ENCODE data around the gene TBX1. TPM values are rescaled to one million over a fixed set of nuclear protein-coding genes. Genes with fewer than 3 reads are reported as not detected.

The TBX1 gene
- total RNA-seq, 3 donors from 2014 or later (not counting 1 experiment from before 2014, with no cell fraction given): 2.0 to 4.6 (median 3.2) TPM

DNA sequence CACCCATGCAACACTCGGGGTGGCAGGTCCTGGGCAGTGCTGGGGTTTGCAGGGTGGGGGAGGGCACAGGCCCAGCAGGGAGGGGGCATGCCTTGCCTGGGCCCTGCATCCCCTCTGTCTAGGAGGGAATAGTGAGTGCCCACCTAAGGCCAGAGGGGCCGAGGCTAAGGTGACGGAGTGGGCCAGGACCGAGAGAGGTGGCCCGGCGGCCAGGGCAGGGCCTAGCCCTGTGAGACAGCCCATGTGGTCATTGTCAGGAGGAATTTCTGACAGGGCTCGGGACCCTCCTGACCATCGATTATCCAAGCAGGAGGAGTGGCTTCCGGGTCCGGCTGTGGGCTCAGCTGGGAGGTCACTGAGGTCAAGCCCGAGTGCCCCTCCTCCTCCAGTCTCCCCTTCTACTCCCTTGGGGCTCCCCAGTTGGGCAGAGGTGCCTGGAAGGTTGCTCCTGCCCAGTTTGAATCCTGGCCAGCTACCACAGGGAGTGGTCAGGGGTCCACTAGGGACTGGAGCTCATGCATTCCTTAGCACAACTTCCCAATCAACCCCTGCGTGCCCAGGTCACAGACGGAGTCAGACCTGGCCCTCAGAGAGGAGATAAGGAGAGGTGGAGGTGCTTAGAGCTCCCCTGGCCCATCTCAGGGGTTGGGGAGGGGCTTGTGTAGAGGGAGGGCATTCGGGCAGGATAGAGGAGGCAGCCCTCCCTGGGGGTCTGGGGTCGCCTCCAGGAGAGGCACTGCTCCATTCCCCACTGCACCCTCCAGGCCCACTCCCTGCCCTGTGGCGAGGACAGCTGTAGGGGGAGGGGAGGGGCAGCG, 22.5 kb upstream of the TBX1 start:
- peaks cover 0 to 3% of the 10 kb centered on the region in 2 donors for H3K27me3 Mint-ChIP-seq (ENCODE audit: low read depth in 2 of 2)
- 91% methylated on average over 13 of the region's 17 CpGs for WGBS (ENCODE audit: insufficient coverage)
- intact Hi-C loops (cut with micrococcal nuclease): no loop called here
- Histone ChIP-seq H3K36me3 (ENCODE audit: control insufficient read depth, insufficient read depth, low read length) (no peaks in the 10 kb centered on the region), H3K4me1 (ENCODE audit: control insufficient read depth, insufficient read depth, low read length) (no peaks in the 10 kb centered on the region), H3K27me3 (ENCODE audit: control insufficient read depth, insufficient read depth, low read length) (no peaks in the 10 kb centered on the region), H3K4me3 (ENCODE audit: low read length) (no peak overlapping the region), H3K9me3 (ENCODE audit: control insufficient read depth, insufficient read depth, low read length) (no peaks in the 10 kb centered on the region), H3K27ac (ENCODE audit: low read length) (no peak overlapping the region)
- no peaks in the 10 kb centered on the region for H3K36me3 Mint-ChIP-seq
- ATAC-seq (no peak), DNase-seq (no peak)
- no peaks in the 10 kb centered on the region for H3K4me1 Mint-ChIP-seq
- no peak overlapping the region for H3K27ac Mint-ChIP-seq
- H3K9me3 Mint-ChIP-seq: no peaks in the 10 kb centered on the region
- H3K4me3 Mint-ChIP-seq: no peak overlapping the region
- TF ChIP-seq, protein P1, sequence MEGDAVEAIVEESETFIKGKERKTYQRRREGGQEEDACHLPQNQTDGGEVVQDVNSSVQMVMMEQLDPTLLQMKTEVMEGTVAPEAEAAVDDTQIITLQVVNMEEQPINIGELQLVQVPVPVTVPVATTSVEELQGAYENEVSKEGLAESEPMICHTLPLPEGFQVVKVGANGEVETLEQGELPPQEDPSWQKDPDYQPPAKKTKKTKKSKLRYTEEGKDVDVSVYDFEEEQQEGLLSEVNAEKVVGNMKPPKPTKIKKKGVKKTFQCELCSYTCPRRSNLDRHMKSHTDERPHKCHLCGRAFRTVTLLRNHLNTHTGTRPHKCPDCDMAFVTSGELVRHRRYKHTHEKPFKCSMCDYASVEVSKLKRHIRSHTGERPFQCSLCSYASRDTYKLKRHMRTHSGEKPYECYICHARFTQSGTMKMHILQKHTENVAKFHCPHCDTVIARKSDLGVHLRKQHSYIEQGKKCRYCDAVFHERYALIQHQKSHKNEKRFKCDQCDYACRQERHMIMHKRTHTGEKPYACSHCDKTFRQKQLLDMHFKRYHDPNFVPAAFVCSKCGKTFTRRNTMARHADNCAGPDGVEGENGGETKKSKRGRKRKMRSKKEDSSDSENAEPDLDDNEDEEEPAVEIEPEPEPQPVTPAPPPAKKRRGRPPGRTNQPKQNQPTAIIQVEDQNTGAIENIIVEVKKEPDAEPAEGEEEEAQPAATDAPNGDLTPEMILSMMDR (IDR thresholded peaks at IDR 0.05): no peak

DNA sequence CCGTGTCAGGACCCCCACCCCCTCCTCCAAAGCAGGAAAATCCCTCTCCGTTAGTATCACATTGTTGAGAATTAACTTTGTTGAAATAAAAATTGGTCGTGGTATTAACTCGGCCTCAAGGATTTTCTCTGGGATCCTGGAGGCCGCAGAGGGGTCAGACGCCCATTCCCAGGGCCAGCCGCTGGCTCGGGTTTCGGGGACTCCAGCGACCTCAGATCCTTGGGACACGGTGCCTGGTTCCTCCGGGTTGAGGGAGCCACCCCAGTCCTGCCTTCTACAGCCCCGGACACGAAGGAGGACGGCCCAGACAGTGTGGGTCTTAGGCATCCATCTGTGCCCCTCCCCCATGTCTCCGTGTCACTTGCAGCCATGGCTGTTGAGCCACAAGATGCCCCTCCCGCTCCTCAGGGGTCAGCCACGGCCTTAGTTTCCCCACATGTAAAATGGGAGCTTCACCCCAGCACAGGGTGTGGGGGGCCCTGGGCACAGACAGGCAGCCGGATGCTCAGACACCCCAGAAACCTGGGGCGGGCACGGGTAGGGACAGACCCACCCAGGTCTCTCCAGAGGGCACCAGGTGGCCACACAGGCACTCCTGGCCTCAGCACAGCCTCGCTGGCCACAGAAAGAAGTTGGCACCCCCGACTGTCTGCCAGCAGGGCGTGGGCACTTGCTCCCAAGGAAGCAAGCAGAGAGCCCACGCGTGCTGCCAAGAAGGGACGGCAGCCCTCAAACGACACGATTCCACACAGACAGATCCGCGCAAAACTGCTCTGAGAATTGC, 21.7 kb upstream of the TBX1 start:
- no peaks in the 10 kb centered on the region for H3K27me3 ChIP-seq (ENCODE audit: control insufficient read depth, insufficient read depth, low read length)
- H3K9me3 ChIP-seq (ENCODE audit: control insufficient read depth, insufficient read depth, low read length): no peaks in the 10 kb centered on the region
- H3K36me3 ChIP-seq (ENCODE audit: control insufficient read depth, insufficient read depth, low read length): no peaks in the 10 kb centered on the region
- DNase-seq: no peak
- 81% methylated on average over 30 of the region's 31 CpGs for WGBS (ENCODE audit: insufficient coverage)
- H3K4me3 ChIP-seq (ENCODE audit: low read length): no peak overlapping the region
- no peak overlapping the region for H3K27ac ChIP-seq (ENCODE audit: low read length)
- no peaks in the 10 kb centered on the region for H3K9me3 Mint-ChIP-seq
- no peaks in the 10 kb centered on the region for H3K36me3 Mint-ChIP-seq
- TF ChIP-seq, protein P1 (IDR thresholded peaks at IDR 0.05): no peak
- H3K27me3 Mint-ChIP-seq (ENCODE audit: low read depth in 2 of 2): peaks cover 0 to 3% of the 10 kb centered on the region in 2 donors
- H3K4me3 Mint-ChIP-seq: no peak overlapping the region
- ATAC-seq: no peak
- H3K4me1 Mint-ChIP-seq: no peaks in the 10 kb centered on the region
- H3K27ac Mint-ChIP-seq: no peak overlapping the region
- intact Hi-C loops (cut with micrococcal nuclease): no loop called here
- H3K4me1 ChIP-seq (ENCODE audit: control insufficient read depth, insufficient read depth, low read length): no peaks in the 10 kb centered on the region

DNA sequence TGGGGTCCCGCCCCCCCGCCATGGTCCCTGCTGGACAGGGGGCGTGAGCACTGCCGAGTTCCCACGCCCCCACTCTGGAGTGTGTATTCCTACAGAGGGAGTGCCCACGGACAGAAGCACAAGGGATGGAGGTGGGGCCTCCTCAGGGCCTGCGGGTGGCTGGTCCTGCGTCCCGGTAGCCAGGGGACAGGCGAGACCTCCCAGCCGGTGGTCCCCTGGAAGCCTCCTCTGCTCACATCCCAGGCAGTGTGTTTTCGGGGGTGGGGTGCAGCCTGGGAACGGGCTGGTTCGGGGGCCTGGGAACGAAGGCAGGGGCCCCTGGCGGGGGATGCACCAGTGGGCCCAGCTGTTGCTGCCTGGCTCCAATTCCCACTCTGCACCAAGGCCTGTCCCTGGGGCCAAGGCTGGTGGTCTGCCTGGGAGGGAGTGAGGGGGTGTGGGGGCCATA, 21.1 kb upstream of the TBX1 start:
- Mint-ChIP-seq H3K4me3 (no peak overlapping the region), H3K27ac (no peak overlapping the region), H3K9me3 (no peaks in the 10 kb centered on the region), H3K27me3 (ENCODE audit: low read depth in 2 of 2) (peaks cover 0 to 3% of the 10 kb centered on the region in 2 donors), H3K4me1 (no peaks in the 10 kb centered on the region), H3K36me3 (no peaks in the 10 kb centered on the region)
- Histone ChIP-seq H3K36me3 (ENCODE audit: control insufficient read depth, insufficient read depth, low read length) (no peaks in the 10 kb centered on the region), H3K4me3 (ENCODE audit: low read length) (no peak overlapping the region), H3K27ac (ENCODE audit: low read length) (no peak overlapping the region), H3K9me3 (ENCODE audit: control insufficient read depth, insufficient read depth, low read length) (no peaks in the 10 kb centered on the region), H3K27me3 (ENCODE audit: control insufficient read depth, insufficient read depth, low read length) (no peaks in the 10 kb centered on the region), H3K4me1 (ENCODE audit: control insufficient read depth, insufficient read depth, low read length) (no peaks in the 10 kb centered on the region)
- WGBS (ENCODE audit: insufficient coverage): 81% methylated on average over 16 of the region's 16 CpGs
- intact Hi-C loops (cut with micrococcal nuclease): no loop called here
- DNase-seq (no peak), ATAC-seq (no peak)
- TF ChIP-seq, protein P1 (IDR thresholded peaks at IDR 0.05): no peak
